Activated CD4-positive, alpha-beta T cell treated with anti-CD3 and anti-CD28 coated beads, Interleukin-2, Interleukin-4, amounts not matched to agents 100 ng/mL and 50 ng/mL, durations not matched to agents 16 hours and 8 hours (primary cell): Measurements from ENCODE around the gene RTP1.
"Not testable (repeated sequence)": the region's sequence is repeated elsewhere in the genome, so short reads cannot be mapped to it uniquely, and the experiment has no call there.

Experiments used
- DNase-seq: peaks from one replicate; pipeline ENCODE4 v3.0.0-alpha.2; 2020; ENCODE audit warnings: low spot score

The RTP1 gene

DNA sequence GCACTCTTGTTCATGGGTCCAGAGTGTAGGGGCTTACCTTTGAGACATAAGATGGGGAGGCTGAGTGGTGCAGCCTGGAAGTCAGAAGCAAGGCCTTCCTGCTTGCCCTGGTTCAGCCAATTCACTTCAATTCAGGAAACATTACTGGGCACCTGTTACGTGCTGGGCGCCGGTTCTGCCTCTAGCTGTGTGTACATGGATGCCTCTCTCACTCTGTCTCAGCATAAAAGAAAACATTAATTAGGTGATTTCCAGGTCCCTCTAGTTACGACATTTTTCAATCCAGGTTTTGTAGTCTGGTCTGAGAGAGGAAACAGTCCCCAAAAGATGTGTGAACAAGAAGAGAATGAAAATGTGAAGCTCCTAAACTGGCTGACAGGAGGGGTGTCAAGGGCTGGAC lies 1.2 kb downstream of the RTP1 start:
- no peak for DNase-seq

- DNase-seq = not testable (repeated sequence)
Observed at GRCh38 chr3:187199463-187200050, 2.3 kb downstream of the RTP1 start.

DNA sequence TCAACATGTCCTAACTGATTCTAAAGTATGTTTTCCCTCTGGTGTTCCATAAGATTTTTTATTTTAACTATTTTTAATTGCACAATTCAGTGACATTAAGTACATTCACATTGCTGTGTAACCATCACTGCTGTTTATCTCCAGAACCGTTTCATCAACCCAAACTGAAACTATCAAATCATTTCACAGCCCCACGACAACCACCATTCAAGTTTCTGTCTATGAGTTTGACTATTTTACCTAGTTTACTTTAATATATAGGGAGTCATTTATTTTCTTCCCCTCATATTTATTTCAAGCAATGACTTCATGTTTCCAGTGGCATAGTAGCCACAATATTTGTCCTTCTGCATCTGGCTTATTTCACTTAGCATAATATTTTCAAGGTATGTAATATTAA lies 8.4 kb downstream of the RTP1 start:
- no peak for DNase-seq

GRCh38 chr3:187207062-187207461 lies 9.8 kb downstream of the RTP1 start:
- no peak for DNase-seq

DNA sequence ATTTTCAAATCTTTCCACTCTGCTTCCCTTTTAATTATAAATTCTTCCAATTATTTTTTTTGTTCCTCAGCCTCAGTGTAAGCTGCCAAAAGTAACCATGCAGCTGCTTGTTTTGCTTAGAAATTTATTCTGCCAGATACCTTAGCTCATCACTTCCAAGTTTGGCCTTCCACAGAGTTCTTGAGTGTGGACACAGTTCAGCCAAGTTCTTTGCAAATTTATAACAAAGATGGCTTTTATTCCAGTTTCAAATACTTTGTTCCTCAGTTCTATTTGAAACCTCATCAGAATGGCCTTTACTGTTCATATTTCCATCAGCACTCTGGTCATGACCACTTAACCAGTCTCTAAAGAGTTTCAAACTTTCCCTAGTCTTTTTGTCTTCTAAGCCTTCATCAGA lies 10.3 kb downstream of the RTP1 start:
- DNase-seq = no peak

GRCh38 chr3:187208159-187208558 lies 10.9 kb downstream of the RTP1 start:
- no peak for DNase-seq

- DNase-seq = no peak
Observed at GRCh38 chr3:187209491-187209890, 12.2 kb downstream of the RTP1 start.

DNA sequence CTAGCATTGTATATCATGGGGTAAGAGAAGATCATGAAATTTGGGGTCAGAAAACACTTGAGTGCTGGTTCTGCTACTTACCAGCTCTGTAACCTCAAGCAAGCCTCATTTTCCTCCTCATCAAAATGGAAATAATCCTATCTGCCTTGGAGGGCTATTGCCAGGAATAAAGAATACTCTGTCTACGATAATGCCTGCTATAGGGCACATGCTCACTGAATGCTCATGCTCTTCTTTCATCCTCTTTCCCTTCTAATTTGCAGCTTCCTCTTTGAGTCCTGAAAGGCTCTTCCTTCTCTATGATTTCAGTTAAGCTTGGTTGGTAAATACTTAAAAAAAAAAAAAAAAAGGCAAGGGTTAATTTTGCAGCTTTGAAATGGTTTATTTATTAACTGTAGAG lies 12.8 kb downstream of the RTP1 start:
- no peak for DNase-seq

DNA sequence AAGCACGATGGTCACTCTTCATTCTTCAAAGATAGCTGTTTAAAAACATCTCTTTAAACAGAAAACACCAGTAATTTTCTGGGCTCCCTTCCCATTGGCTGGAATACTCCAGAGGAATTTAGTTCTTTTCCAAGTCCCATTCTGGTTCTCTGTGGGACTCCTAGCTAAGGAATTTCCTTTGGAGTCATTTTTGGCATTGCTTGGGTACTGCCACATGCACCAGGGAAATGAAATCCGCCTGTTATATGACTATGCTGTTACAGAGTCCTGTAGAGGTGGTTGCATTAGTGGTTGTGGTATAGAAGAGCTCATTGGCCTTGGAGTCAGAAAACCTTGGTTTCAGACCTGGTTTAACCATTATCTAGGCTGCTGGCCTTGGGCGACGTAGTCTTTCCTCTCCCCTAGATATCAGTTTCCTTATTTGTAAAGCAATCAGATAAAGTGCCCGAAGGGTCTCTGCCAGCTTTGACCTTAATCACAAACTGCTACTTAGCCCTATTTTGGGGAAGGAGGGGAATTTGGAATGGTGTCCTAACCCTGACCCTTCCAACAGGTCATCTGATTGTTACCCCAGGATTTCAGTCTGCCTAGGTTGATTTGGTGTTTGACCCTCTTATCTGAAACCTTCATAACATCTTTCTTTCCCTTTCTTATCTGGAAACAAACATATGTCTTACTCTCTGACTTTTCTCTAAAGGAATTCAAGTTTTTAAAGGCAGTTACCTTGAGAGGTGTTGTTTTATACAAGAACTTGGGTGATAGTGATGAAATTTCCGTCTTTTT lies 13.4 kb downstream of the RTP1 start:
- no peak for DNase-seq

GRCh38 chr3:187211532-187212195 lies 14.4 kb downstream of the RTP1 start:
- DNase-seq = no peak

DNA sequence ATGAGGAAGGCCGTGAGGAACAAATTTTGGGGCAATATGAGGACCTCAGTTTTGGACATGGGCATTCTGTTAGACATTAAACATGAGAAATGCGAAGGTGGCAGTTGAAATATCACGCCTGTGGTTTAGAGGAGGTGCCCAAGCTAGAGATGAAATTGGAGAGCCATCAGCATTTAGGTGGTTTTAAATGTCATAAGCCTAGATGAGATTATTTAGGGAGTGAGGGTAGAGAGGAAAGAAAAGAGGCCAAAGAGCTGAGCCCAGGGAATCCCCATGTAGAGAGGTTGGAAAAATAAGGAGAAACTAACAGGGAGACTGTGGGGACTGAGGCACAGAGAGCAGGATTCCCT lies 14.9 kb downstream of the RTP1 start:
- no peak for DNase-seq

GRCh38 chr3:187212705-187213104 lies 15.4 kb downstream of the RTP1 start:
- DNase-seq = no peak

DNA sequence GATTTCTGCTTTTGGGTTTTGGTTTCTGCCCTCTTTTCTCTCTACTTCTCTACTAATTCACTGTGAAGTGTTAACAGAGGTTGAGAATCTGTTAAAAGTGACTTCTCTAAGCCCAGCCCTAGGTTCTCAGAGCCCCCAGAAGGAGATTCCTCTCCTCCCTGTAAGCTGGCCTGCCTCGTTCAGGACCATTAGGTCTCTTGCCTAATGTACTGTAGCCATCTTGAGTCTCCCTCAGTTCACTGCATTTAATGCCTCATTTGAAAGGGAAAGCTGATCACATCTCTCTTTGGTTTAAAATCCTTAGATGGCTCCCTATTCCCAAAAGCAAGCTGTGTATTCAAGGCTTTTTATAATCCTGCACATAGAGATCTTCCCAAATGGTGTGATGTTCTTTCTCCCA lies 16.3 kb downstream of the RTP1 start:
- DNase-seq = no peak

DNA sequence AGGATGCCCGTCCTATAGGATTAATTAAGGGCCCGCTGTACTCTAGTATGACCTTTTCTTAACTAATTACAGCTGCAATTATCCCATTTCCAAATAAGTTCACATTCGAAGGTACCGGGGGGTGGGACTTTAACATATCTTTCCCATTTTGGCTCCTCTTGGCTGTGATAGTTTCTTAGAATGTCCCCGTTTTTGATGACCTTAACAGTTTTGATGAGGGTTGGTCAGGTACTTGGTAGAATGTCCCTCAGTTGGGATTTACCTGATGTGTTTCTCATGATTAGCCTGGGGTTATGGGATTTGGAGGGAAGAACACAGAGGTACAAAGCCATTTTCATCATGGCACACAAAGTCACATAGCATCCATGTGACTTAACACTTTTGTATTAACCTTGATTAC lies 18.2 kb downstream of the RTP1 start:
- DNase-seq = no peak

GRCh38 chr3:187222801-187223200 lies 25.5 kb downstream of the RTP1 start:
- no peak for DNase-seq

GRCh38 chr3:187223799-187224198 lies 26.5 kb downstream of the RTP1 start:
- no peak for DNase-seq

- DNase-seq = no peak
Observed at GRCh38 chr3:187227658-187228258, 30.5 kb downstream of the RTP1 start.

DNA sequence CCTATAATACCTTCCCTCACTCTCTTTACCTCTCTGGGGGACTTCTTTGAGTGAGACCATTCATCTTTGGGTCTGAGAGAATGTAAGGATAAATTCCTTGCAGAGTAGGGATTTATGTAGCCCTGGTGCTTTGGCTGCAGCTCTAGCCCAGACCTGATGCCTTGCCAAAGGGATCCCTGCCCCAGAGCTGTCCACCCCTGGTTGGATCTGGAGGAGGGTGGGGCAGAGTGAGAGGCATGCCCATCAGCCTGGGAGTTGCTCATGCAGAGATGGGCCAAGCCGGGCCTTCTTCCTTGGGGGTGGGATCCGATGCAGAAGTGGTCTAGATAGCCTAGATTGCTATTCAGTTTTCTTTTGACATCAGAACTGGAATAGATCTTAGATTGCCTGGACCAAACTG lies 31.5 kb downstream of the RTP1 start:
- no peak for DNase-seq

DNA sequence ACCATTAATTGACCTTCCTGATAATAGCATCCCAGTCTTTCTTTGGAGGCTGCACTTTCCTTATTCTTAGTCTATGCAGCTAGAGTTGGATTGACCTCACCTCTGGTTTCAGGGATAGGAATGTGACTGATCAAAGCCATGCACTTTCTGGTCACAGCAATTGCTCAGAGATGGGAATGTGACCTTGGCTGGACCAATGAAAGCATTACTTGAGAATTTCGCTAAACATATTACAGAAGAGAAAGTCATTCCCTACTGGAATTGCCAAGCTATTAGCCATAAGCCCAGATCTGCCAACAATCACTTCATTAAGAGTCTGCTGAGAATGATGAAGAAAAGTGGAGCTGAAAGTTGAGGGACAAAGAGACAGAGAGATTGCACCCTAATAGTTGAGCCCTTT lies 32.7 kb downstream of the RTP1 start:
- DNase-seq = no peak

GRCh38 chr3:187236962-187237361 lies 39.7 kb downstream of the RTP1 start:
- no peak for DNase-seq

- no peak for DNase-seq
Observed at GRCh38 chr3:187237741-187238140, 40.5 kb downstream of the RTP1 start.

GRCh38 chr3:187238239-187238638 lies 41.0 kb downstream of the RTP1 start:
- DNase-seq = no peak

- not testable (repeated sequence) for DNase-seq
Observed at GRCh38 chr3:187238835-187239234, 41.5 kb downstream of the RTP1 start.
